ENCODE data around the gene NFATC1.
A peak's percentile ranks its signal among the peaks of the same experiment; 100 is the strongest.

NFATC1 gene

DNA sequence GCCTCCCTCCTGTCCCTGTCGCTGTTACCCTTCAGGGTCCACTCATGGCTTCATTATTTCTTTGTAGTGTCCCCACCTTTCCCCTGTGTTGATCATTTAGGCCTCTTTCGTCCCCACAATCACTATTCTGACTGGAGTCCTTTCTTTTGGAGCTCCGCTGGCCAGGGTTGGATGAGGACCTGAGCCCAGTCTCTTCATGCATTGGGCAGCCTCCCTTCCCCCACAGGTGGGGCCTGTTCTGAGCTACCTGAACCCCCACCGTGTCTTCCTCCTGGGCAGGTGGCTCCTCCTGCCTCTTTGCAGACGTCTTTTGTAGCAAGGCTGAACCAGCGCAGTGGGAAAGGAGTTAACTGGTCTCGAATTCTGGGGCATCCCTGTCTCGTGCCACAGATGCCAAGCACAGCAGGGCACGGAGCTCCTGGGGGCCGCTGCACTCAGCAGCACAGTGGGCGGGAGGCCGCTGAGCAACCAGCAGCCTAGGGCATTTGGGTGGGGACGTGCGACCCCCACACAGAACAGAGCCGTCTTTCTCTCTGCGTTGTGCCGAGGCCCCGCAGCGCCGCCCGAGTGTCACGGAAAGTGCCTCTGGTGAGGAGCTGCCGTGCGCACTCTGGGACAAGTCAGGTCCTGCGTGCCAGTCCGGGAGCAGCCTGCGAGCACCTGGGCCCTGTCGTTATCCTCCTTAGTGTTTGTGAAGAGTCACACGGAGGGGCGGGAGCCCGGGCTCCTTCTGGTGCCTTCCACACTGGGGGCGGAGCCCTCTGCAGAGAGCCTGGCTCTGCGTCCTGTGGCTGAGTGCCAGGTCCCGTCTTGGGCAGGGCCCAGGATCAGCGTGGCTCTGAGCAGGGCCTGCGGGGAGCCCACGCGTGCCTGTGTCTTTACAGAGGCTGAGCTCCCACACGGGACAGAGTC is 130.1 kb downstream of the NFATC1 start:
- DNase-seq = peak; percentile 56

DNA sequence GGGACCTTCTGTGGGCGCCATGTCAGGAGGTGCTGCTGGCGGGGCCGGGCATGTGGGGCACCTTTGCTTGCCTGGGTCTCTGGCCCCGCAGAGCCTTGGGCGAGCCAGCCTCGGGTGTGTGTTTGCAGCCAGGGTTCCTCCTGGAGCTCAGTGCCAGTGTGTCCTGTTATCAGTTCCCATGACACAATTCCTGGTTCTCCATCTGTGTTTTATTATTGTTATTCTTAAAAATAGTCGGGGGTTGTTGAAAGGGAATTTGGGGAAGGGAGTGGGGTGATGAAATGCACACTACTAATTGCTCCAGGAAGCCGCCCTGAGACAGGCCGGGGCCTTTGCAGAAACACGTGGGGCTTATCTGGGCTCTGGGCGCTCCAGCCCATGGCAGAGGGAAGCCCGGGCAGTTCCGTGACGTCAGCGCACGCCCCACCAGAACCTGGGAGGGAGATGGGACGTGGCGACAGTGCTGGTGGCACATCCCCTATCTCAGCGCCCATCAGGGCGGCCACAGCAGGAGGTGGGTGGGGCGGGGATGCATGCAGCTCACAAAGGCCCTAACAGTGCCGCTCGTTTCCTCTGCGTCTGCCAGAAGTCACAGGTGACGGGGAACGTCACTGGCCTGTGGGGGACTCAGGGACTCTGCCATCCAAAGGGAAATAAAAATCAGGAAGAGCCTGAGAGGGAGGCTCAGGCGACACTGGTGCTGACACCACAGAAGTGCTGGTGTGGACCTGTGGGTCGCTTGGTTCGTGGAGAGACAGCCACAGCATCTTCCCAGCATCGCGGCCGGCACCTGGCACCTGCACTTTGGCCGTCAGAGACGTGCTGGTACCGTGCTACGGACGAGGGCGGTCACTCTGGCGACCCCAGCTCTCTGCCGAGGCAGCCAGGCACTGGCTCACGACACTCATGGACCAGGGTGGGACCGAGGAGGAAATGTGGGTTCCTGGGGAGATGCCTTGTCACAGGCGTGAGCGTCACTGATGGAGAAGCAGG is 131.0 kb downstream of the NFATC1 start:
- DNase-seq = no peak

DNA sequence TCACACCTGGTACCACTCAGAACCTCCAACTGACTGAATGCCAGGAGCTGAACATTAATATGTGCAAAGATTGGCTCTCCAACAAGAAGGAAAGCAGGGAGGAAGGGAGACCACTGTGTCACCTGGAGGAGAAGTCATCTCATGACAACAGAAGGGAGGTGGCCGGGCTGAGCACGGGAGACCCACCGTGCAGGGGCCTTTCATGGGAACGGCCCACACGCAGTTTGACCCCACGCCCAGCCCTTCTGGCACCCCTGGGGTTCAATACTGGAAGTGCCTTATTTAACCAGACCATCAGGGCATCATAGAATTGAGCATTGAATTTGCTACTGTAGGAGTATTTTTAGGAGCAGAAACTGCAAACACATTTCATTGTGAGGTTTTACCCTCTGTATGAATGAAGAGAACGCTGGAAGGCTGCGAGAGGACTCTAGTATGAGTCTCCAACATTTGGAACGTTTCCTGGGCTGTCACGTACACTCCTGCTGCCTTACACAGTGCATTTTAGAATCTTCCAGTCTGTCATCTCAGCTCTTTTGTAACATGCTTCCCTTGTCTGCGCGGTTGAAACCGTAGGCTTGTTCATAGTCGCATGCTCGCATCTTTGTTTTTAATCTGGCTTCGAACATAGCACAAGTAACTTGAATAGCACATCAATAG is 132.1 kb downstream of the NFATC1 start:
- DNase-seq = no peak

- no peak for DNase-seq
Measured at GRCh38 chr18:79528316-79528695, 132.6 kb downstream of the NFATC1 start.

GRCh38 chr18:79528846-79529245 is 133.1 kb downstream of the NFATC1 start:
- DNase-seq = peak; percentile 65

- no peak for DNase-seq
Measured at GRCh38 chr18:79529296-79529695, 133.6 kb downstream of the NFATC1 start.

- DNase-seq = no peak
Measured at GRCh38 chr18:79529991-79530390, 134.3 kb downstream of the NFATC1 start.

DNA sequence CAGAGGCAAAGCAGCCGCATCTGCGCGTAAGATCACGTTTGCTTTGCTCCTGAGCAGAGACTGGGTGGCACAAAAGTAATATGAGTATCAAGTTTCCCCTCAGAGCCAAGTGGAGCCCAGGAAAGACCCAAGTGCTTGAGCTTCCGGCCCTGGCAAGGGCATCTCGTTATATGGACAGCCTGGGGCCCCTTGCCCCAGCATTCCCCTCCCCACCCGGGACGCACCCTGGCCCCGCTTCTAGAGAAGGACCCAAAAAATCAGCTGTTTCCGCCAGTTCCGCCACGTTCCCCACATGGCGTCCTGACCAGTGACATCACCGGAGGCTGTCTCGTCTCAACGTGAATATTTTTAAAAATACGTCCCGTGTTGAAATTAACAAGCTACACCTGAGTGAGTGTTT is 135.1 kb downstream of the NFATC1 start:
- DNase-seq = no peak

GRCh38 chr18:79531386-79531785 is 135.7 kb downstream of the NFATC1 start:
- no peak for DNase-seq

DNA sequence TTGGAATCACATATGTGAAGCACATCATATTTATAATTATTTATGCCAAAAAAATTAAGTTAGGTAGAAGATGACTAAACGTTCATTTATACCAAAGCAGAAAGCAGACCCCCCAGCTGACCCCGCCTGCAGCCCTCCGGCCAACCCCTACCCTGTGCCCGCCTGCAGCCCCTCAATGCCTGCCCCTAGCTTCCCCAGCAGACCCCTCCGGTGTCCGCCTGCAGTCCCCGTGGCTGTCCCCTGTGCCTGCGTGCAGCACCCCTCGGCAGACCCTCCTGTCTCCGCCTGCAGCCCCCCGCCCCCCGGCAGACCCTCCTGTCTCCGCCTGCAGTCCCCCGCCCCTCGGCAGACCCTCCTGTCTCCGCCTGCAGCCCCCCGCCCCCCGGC is 136.2 kb downstream of the NFATC1 start:
- DNase-seq = no peak

DNA sequence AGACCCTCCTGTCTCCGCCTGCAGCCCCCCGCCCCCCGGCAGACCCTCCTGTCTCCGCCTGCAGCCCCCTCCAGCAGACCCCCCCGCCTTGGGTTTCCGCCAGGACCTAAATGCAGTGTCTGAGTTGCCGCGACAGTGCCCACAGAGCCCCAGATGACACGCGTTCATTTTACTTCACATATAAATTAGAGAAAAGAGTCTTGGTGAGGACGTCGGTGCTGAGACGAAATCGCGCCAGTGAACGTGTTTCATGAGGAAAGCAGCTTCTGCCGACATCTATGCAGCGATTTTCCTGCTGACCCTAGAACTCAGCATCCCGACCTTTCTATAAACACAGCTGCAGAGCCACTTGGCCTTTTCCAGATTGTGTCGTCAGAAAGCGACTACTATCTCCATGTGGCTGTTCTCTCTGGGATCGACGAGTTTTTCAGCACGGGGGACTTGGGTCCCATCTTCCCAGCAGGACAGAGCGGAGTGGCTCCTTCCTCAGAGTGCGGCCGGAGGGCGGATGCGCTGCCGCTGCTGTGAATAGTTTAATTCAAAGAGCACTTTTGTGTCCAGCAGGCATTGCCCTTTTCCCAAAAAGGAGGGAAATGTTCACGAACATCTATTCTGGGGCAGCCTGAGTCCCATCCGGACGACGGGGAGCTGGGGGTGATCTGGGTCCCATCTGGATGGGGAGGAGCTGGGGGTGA is 136.7 kb downstream of the NFATC1 start:
- DNase-seq = no peak

DNA sequence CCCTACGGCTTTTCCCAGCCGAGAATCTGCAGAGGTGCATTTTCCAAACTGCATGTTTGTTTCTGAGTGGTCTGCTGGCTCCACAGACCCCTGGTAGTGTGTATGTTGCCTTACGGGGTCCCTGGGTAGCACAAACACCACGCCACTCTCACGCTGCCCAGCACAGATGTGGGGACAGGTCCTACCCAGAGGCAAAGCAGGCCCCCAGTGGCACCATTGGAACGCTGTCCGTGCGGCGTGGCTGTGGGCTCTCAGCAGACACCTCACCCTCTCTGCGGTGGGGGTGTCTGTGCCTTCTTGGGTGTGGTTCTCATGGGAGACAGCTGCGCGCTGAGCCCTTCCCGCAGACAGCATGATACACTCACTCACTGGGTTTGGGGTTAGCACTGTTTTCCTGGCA is 137.4 kb downstream of the NFATC1 start:
- no peak for DNase-seq

- no peak for DNase-seq
Measured at GRCh38 chr18:79533591-79533990, 137.9 kb downstream of the NFATC1 start.

DNA sequence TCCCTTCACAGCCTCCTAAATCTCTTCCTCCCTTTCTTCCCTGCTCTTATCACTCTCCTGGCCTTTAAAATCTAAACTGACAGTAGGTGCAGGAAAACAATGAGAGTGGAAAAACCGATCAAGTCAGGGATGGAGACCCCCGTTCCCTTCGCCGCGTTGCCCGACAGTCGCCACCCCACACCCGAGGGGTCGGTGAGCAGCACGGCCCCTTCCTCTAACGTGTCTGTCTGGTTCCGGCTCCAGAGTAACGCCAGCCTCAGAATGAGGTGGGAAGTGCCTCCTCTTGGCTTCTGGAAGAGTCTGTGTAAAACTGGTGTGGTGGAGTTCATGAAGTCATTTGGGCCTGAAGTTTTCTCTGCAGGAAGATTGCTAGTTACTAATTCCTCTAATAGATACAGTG is 138.6 kb downstream of the NFATC1 start:
- DNase-seq = no peak

DNA sequence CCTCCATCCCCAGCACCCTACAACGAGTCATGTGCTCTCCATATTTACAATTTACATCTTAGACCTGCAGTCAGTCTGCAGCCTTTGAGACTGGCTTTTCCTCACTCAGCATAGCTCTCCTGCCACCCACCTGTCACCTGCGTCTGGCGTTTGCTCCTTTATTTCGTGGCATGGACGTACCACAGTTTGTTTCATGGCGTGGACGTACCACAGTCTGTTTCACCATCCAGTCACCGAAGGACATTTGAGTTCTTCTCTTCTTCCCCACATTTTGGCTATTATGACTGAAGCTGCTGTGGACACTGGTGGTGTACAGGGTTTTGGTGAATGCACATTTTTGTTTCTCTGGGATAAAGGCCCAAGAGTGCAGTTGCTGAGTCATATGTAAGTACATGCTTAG is 142.0 kb downstream of the NFATC1 start:
- DNase-seq = no peak

DNA sequence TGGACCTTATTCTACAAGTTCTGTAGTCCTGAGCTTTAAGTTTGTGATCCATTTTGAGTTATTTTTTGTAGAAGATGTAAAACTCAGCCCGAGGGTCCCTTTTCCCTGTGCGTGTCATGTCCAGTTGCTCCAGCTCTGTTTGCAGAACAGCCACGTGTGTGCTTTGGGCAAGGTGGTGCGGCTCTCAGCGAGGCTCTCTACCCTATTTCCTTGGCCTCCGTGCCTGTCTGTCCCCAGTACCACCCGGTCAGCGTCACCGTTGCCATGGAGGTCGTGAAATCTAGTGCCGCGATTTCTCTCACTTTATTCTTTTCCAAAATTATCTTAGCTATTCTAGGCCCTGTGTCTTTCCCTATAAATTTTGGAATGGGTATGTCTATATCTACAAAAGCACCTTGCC is 142.9 kb downstream of the NFATC1 start:
- no peak for DNase-seq

- peak; percentile 36 for DNase-seq
Measured at GRCh38 chr18:79540161-79540903, 144.6 kb downstream of the NFATC1 start.

DNA sequence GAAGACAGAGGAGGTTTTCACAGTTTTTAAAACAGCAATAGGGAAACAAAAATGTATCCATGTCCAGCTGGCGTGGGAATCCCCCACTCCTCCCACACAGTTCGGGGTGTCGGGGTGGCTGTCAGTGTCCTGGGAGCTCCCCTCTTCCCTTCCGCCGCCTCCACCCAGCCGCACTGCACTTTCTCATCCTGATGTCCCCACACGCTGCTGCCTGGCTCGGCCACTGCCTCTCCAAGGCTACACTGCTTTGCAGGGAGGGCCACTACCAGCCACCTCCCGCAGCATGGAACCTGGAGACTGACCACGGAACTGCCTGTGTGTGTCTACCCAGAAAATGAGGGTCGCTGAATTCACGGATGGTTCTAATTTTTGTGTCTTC is 145.2 kb downstream of the NFATC1 start:
- DNase-seq = no peak

DNA sequence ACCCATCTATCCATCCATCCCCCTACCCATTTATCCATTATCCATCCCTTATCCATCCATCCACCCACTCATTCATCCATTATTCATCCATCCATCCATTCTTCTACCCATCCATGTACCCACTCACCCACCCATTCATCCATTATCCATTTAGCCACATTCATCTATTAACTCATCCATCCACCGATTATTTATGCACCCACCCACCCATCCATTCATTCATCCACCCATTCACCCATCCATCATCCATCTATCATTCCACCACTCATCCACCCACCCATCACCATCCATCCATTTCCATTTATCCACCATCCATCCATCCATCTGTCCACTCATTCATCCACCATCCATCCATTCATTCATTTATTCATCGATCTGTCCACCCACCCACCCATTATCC is 146.5 kb downstream of the NFATC1 start:
- DNase-seq = no peak

DNA sequence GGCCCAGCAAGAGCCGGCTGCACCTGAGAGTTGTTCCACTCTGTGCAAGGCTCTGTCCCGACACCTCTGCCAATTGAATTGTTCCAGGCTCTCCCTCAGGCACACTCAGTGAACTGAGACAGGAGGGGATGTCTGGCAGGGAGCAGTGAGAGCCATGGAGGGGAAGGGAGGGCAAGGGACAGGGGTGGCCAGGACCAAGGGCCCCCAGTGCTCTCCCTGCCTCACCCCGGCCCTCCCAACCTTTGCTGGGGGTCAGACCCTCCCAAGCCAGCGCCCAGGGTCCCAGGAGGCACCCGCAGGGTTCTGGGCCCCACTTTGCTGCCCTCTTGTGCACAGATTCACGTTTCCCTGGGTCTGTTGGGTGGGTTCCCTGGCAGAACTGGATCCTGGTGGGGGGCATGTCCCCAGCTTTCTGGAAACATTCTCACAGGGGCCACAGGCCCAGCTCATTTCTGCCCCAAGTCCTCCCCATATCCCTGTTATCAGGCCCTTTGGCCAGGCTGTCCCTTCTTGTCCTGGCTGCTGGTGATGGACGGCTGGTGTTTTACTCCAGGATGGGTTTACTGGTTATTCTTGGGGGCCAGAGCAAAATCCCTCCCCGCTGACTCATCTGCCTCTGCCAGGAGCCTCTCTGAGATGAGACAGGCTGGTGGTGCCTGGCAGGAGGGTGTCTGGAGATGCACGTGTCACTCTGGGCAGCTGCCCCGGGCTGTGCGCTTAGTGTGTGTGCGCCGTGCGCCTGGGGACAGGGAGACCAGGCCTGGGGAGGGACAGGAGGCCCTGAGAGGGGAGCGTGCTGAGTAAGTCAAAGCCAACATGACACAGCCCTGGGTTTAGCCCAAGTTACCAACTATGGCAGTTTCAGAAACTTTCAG is 147.4 kb downstream of the NFATC1 start:
- peak; percentile 47 for DNase-seq

- DNase-seq = no peak
Measured at GRCh38 chr18:79543861-79544385, 148.2 kb downstream of the NFATC1 start.
